NCI-H748 (cell line): ENCODE data around the gene RABGAP1.
A peak's percentile ranks its signal among the peaks of the same experiment; 100 is the strongest.
"Not testable (repeated sequence)": the region's sequence is repeated elsewhere in the genome, so short reads cannot be mapped to it uniquely, and the experiment has no call there.

Source experiments
- DNase-seq: peaks from one replicate; lab custom pipeline; 2025; ENCODE audit not compliant: unreplicated experiment; lab: John Stamatoyannopoulos, UW

Gene RABGAP1

GRCh38 chr9:122940749-122941581 lies at the start of gene RABGAP1:
TSS of gene RABGAP1 (plus strand) at chr9:122941020. CDS start at chr9:122957060, 16,040 bp downstream.
- peak; percentile 99 for DNase-seq

GRCh38 chr9:122897969-122898368 lies 42.9 kb upstream of the RABGAP1 start:
- DNase-seq, result no peak

- DNase-seq, result no peak
Observed at GRCh38 chr9:122900791-122901190, 40.0 kb upstream of the RABGAP1 start.

DNA sequence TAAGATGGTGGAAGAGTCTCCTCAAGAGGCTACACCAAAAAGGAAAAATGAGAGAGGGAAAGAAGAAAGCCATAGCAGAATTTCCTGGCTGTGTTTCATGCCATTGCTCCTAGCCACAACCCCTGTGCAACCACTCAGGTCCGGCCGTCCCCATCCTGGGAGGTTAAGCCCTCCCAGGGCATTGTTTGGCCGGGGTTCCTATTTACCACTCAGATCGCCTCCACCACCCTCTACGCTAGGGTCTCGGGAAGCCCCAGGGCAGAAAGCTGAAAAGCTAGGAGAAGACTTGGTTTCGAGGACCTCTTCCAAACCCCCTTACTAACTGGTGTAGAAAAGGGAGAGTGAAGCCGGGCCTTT lies 36.4 kb upstream of the RABGAP1 start:
- DNase-seq, result peak; percentile 55

DNA sequence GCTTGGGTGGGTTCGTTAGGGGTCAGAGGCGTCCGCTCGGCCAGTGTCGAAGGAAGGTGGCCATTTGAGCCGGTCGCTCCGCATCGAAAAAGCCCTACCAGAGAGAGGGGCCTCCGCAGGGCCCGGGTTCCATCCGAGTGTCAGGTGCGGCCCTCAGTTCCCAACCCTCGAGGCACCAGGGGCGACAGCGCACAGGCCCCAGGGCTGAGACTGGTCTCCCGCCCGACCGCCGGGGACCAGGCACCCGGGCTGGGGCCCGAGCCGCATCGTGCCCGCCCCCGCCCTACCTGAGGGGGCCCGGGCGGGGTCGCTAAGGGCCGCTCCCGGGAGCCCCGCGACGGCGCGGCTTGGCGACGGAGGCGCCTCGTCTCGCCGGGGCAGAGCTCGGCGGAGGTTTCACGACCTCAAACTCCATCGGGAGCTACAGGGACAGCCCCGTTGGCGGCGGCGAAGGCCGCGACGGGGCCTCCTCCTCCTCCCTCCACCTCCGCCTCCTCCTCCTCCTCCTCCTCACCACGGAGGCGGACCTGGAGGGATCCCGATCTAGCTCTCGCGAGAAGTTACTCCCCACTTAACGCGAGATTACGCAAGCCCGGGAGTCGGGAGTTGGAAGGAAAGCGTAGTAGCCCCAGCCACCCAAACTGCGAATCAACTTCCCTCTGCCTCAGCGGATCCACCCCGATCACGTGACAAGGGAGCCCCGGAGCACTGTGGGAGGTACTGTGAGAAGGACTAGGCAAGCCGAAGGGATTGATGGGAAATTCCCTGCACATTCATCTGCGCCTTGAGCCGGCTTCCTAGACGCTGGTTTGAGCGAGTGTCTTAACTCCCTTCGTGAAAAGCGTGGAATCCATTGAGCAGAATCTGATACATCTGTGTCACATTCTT lies 35.8 kb upstream of the RABGAP1 start, which contains the start of gene RC3H2:
Gene RC3H2 (minus strand): TSS at position 537 of the 888 bp plus-strand sequence. CDS start 7,850 bp downstream, outside the sequence.
- DNase-seq, result peak; percentile 100

- not testable (repeated sequence) for DNase-seq
Observed at GRCh38 chr9:122906122-122906521, 34.7 kb upstream of the RABGAP1 start.

- no peak for DNase-seq
Observed at GRCh38 chr9:122912671-122912963, 28.2 kb upstream of the RABGAP1 start.

GRCh38 chr9:122912964-122913673 lies 27.7 kb upstream of the RABGAP1 start, which contains the start of gene ZBTB6:
TSS of gene ZBTB6 (minus strand) at chr9:122913323. CDS start at chr9:122912072, 1,251 bp downstream.
- DNase-seq, result peak; percentile 86

- no peak for DNase-seq
Observed at GRCh38 chr9:122918310-122918709, 22.5 kb upstream of the RABGAP1 start.

GRCh38 chr9:122922713-122923112 lies 18.1 kb upstream of the RABGAP1 start:
- DNase-seq, result no peak

- DNase-seq, result no peak
Observed at GRCh38 chr9:122923947-122924346, 16.9 kb upstream of the RABGAP1 start.

GRCh38 chr9:122929796-122930354 lies 10.9 kb upstream of the RABGAP1 start:
- DNase-seq, result no peak

DNA sequence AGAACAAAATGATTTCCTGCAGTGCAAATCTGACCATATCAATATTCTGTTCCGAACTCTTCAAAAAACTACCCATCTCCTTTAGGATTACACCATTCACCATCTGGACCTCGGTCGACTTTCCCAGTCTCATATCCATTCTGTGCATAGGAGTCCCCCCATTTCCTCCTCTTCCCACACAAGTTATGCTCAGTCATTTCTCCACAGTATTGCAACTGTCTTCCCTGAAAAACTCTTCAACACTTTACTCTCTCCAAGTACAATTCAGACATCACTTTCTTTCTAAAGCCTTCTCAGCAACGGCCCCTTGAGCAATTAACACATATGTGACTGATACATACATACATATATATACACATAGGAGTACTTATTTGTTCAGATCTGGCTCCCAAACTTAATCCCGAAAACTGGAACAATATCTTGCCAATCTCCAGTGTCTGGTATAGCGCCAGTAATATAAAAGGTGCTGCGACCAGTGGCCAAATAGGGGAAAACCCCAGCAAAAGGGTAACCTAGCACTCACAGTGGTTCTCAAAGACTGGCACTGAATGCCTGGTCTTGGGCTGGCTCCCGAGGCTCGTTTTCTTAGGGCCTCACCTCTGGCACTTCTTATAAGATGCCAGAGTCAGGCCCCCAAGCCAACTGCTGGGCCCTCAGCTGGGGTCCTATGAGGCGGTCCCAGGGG lies 10.1 kb upstream of the RABGAP1 start:
- no peak for DNase-seq

DNA sequence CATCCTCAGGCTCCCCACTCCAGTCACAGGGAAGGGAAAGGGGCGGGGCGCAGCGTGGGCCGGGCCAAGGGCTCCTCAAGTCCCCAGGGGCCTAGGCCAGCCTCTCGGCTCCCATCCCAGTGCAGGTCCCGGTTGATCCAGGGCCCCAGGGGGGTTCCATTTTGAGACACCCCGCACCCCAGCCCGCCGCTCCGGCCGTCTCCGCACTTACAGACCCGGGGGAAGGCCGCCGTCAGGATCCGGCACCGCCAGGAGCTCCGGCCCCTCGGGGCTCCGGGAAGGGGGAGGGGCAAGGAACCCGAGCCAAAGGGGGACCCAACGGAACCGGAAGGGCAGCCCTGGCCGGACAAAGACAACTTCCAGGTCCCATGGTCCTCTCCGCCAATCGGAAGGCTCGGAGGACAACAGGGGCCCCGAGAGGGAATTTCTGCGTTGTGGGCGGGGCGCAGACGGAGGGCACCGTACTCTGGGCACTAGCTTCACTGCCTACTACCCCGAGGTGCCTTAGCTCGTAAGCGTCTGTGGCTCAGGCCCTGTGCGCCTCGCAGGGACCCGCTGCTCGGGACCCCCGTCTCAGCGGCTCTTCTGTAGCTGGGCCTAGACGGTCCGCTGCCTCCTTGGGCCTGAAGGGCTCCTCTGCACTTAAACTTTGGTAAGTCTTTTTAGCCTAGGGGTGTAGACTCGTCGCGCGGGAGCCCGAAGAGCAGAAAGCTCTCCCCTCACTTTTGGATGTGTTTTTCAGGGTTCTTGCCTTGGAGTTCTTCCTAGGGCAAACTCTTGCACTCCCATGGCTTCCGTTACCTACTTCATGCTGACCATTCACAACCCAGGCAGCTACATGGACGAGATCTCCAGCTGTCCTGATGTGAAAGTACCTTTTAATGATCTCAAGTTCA lies 9.3 kb upstream of the RABGAP1 start, which contains the start of gene ZBTB26:
Gene ZBTB26 (minus strand): TSS at position 287 of the 896 bp plus-strand sequence. CDS start 11,578 bp downstream, outside the sequence.
- peak; percentile 95 for DNase-seq

- DNase-seq, result no peak
Observed at GRCh38 chr9:122936464-122936863, 4.4 kb upstream of the RABGAP1 start.

DNA sequence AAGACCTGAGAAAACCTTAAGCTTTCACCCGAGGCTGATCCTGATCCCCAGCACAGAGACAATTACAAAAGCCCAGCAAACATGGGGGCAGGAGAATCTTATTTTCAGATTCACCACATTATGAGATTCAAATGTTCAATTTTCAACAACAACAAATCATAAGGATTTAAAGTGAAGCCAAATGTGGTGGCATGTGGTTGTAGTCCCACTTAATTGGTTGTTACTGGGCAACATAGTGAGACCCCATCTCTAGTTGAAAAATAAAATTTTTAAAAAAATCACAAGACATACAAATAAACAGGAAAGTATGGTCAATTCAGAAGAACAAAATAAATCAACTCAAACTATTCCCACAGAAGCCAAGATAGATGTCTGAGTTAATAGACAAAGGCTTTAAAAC lies 3.9 kb upstream of the RABGAP1 start:
- no peak for DNase-seq

DNA sequence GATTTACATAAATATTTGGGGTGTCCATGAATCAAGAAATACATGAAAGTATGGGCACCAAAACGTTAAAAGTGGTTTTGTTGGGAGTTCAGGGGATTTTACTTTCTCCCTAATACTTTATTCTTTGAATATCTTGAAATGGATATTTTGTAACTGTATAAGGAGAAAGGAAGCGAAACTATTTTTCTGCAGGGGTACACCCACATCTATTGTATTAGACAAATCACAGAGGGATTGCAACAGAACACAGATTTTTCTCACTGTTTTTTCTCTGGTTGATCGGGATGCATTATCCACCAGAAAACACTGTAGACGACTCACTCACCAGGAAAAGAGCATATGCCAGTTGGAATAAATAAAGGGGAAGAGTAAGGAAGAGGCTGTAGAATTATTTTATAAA lies 1.2 kb upstream of the RABGAP1 start:
- no peak for DNase-seq

GRCh38 chr9:122940454-122940748 lies 419 bp upstream of the RABGAP1 start:
- DNase-seq, result no peak

DNA sequence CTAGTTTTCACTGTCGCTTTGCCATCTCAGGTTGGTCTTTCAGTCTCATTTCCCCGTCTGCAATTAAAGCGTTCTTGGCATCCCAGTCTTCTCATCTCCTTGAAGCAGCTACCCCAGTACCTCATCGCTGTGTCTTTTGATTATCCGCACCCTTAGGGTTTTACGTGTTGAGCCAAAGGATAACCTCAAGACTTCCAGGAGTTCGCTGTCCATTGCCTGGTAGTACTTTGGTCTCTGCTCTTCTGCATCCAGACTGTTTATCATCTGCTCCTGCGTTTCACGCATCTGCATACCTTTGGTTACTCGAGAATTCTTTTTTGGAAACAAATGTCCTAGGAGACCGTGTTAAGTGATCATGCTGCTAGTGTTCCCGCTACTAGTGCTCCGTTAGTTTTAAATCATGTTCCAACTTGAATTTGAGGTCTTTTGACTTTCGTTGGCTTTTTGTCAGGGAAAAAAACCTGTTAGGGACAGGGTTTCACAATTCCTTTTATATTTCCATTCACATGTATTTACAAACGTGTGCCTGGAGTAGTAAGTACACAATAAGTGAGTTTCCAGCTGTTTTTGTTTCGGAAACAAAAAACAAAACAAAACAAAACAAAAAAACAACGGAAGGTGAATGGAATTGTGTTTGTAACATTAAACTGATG lies 888 bp downstream of the RABGAP1 start:
- DNase-seq, result peak; percentile 42
